Measurements from ENCODE around the gene RNF31.

DNA sequence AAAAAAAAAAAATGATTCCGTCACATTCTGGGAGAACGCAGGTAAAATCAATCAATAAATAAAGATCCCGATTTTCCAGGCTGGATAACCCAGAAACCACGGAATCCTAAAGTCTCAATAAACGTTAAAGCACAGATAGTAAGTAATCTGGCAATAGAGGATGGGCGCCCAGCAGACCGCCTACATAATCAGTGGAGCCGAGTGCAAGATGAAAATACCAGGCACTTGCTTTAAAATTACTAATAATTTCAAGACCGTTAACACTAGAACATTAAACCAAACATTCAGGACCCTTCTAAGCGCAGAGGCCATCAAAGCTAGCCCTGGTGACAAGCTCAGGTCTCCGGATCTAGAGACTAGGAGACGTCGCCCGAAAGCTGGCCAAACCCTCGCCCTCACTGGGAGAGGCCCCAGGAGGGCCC lies 33.9 kb upstream of the RNF31 start:
- no peak for TF ChIP-seq POLR2A (IDR thresholded peaks at IDR 0.05)
- TF ChIP-seq, protein P1, sequence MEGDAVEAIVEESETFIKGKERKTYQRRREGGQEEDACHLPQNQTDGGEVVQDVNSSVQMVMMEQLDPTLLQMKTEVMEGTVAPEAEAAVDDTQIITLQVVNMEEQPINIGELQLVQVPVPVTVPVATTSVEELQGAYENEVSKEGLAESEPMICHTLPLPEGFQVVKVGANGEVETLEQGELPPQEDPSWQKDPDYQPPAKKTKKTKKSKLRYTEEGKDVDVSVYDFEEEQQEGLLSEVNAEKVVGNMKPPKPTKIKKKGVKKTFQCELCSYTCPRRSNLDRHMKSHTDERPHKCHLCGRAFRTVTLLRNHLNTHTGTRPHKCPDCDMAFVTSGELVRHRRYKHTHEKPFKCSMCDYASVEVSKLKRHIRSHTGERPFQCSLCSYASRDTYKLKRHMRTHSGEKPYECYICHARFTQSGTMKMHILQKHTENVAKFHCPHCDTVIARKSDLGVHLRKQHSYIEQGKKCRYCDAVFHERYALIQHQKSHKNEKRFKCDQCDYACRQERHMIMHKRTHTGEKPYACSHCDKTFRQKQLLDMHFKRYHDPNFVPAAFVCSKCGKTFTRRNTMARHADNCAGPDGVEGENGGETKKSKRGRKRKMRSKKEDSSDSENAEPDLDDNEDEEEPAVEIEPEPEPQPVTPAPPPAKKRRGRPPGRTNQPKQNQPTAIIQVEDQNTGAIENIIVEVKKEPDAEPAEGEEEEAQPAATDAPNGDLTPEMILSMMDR (IDR thresholded peaks at IDR 0.05): no peak
- no peak for TF ChIP-seq POLR2AphosphoS5 (IDR thresholded peaks at IDR 0.05)
- TF ChIP-seq EP300 (IDR thresholded peaks at IDR 0.05): no peak

Data from sigmoid colon (tissue), 4 donors.